ENCODE results near the gene MEX3C.

DNA sequence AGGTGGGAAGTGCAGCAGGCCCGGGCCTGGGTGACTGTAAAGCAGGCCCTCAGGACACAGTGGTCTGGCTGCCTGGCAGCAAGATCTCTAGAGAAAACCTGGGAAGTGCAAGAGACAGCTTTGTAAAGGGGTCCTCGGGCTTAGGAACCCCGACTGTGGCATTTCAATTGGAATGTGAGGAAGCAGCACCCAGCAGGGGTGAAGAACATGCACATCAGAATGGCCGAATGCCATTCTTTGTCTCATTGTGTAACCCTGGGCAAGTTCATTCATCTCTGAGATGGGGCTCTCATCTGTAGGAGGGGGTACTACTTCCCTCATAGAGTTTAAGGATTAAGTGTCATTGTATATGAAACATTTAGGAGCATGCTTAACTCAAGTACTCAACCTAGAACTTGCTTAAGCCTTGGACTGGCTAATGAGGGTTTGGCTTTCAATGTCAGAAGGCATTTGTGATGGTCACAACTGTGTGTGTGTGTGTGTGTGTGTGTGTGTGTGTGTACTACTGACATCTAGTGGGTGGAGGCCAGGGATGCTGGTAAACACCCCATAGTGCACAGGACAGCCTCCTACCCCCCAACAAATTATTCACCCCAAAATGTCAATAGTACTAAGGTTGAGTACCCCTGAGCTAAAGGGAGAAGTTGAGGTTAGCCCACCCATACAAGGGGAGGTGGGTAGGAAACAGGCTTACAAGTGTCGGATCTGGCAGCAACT is 29.3 kb downstream of the MEX3C start:
- TF ChIP-seq, protein P1, sequence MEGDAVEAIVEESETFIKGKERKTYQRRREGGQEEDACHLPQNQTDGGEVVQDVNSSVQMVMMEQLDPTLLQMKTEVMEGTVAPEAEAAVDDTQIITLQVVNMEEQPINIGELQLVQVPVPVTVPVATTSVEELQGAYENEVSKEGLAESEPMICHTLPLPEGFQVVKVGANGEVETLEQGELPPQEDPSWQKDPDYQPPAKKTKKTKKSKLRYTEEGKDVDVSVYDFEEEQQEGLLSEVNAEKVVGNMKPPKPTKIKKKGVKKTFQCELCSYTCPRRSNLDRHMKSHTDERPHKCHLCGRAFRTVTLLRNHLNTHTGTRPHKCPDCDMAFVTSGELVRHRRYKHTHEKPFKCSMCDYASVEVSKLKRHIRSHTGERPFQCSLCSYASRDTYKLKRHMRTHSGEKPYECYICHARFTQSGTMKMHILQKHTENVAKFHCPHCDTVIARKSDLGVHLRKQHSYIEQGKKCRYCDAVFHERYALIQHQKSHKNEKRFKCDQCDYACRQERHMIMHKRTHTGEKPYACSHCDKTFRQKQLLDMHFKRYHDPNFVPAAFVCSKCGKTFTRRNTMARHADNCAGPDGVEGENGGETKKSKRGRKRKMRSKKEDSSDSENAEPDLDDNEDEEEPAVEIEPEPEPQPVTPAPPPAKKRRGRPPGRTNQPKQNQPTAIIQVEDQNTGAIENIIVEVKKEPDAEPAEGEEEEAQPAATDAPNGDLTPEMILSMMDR (conservative IDR thresholded peaks at IDR 0.05; ENCODE audit: low read depth in 2 of 2), result peak; percentile 42 to 53
- TF ChIP-seq EZH2phosphoT487 (IDR thresholded peaks at IDR 0.05; ENCODE audit: unreplicated experiment), result no peak
- TF ChIP-seq NANOG (IDR thresholded peaks at IDR 0.05; ENCODE audit: borderline replicate concordance), result peak; percentile 66; the same call in 1 of the 2 replicates
- TF ChIP-seq, protein P2, sequence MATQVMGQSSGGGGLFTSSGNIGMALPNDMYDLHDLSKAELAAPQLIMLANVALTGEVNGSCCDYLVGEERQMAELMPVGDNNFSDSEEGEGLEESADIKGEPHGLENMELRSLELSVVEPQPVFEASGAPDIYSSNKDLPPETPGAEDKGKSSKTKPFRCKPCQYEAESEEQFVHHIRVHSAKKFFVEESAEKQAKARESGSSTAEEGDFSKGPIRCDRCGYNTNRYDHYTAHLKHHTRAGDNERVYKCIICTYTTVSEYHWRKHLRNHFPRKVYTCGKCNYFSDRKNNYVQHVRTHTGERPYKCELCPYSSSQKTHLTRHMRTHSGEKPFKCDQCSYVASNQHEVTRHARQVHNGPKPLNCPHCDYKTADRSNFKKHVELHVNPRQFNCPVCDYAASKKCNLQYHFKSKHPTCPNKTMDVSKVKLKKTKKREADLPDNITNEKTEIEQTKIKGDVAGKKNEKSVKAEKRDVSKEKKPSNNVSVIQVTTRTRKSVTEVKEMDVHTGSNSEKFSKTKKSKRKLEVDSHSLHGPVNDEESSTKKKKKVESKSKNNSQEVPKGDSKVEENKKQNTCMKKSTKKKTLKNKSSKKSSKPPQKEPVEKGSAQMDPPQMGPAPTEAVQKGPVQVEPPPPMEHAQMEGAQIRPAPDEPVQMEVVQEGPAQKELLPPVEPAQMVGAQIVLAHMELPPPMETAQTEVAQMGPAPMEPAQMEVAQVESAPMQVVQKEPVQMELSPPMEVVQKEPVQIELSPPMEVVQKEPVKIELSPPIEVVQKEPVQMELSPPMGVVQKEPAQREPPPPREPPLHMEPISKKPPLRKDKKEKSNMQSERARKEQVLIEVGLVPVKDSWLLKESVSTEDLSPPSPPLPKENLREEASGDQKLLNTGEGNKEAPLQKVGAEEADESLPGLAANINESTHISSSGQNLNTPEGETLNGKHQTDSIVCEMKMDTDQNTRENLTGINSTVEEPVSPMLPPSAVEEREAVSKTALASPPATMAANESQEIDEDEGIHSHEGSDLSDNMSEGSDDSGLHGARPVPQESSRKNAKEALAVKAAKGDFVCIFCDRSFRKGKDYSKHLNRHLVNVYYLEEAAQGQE (IDR thresholded peaks at IDR 0.05; ENCODE audit: unreplicated experiment), result no peak
- no peak for TF ChIP-seq POLR2AphosphoS5 (IDR thresholded peaks at IDR 0.05; ENCODE audit: low read depth)
- TF ChIP-seq CREB1 (CRISPR knock-in tag; IDR thresholded peaks at IDR 0.05; ENCODE audit: low read depth), result peak; percentile 57
